ENCODE data around the gene ABCG1. TPM values are rescaled to one million over a fixed set of nuclear protein-coding genes. Genes with fewer than 3 reads are reported as not detected.

The ABCG1 gene
- total and polyA plus RNA-seq, 2 of the 4 experiments (the other 2 are of a cell fraction): 0.19 to 0.36 TPM

DNA sequence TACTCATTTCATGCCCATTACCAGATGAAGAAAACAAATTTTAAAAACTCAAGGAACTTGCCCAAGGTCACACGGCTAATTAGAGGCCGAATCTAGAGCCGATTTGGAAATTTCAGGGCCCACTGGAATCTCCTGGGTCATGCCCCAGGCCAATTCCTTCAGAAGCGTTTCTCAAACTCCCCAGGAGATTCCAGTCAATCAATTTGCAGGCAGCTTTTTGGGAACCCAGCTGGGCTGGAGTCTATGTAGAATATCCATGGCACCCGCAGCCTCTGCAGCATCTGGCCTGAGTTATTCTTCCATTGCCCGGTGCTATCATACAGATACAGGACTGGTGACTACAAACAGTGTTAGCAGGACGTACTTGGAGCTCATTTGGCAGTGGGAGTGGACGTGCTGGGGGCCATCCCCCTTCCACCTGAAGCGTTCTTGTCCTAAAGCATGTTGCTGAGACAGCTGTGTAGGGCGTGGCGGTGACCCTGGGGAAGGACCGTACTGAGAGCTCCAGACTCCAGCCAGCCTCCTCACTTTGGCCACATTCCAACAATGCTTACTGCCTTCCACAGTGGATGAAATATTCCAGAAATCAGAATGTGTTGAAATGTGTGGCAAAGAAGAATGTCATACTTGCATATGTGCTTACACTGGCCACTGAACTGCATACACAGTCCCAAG lies 38.3 kb downstream of the ABCG1 start:
- TF ChIP-seq MAFK (IDR thresholded peaks at IDR 0.05; ENCODE audit: low read depth, low read length): no peak
- no peak for TF ChIP-seq POLR2A (IDR thresholded peaks at IDR 0.05; ENCODE audit: low read depth, low read length)
- no peak for TF ChIP-seq CHD1 (IDR thresholded peaks at IDR 0.05; ENCODE audit: low read depth, low read length)
- TF ChIP-seq, protein P1, sequence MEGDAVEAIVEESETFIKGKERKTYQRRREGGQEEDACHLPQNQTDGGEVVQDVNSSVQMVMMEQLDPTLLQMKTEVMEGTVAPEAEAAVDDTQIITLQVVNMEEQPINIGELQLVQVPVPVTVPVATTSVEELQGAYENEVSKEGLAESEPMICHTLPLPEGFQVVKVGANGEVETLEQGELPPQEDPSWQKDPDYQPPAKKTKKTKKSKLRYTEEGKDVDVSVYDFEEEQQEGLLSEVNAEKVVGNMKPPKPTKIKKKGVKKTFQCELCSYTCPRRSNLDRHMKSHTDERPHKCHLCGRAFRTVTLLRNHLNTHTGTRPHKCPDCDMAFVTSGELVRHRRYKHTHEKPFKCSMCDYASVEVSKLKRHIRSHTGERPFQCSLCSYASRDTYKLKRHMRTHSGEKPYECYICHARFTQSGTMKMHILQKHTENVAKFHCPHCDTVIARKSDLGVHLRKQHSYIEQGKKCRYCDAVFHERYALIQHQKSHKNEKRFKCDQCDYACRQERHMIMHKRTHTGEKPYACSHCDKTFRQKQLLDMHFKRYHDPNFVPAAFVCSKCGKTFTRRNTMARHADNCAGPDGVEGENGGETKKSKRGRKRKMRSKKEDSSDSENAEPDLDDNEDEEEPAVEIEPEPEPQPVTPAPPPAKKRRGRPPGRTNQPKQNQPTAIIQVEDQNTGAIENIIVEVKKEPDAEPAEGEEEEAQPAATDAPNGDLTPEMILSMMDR (conservative IDR thresholded peaks at IDR 0.05; ENCODE audit: low read depth, low read length): no peak
- TF ChIP-seq SMC3 (IDR thresholded peaks at IDR 0.05; ENCODE audit: low read depth, low read length): no peak
- TF ChIP-seq NFE2L2 (IDR thresholded peaks at IDR 0.05; ENCODE audit: low read depth, low read length): no peak
- TF ChIP-seq, protein P2, sequence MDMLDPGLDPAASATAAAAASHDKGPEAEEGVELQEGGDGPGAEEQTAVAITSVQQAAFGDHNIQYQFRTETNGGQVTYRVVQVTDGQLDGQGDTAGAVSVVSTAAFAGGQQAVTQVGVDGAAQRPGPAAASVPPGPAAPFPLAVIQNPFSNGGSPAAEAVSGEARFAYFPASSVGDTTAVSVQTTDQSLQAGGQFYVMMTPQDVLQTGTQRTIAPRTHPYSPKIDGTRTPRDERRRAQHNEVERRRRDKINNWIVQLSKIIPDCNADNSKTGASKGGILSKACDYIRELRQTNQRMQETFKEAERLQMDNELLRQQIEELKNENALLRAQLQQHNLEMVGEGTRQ (IDR thresholded peaks at IDR 0.05; ENCODE audit: low read depth, low read length): no peak
- no peak for TF ChIP-seq MXI1 (IDR thresholded peaks at IDR 0.05; ENCODE audit: borderline replicate concordance, low read depth, low read length)
- TF ChIP-seq MAZ (IDR thresholded peaks at IDR 0.05; ENCODE audit: borderline replicate concordance, low read depth, low read length): no peak
- no peak for TF ChIP-seq RCOR1 (IDR thresholded peaks at IDR 0.05; ENCODE audit: insufficient replicate concordance, low read length)
- TF ChIP-seq BHLHE40 (IDR thresholded peaks at IDR 0.05; ENCODE audit: low read depth, low read length): no peak
- TF ChIP-seq FOS (IDR thresholded peaks at IDR 0.05; ENCODE audit: low read depth, low read length): no peak
- Histone ChIP-seq H3K27ac (ENCODE audit: insufficient read depth, low read length) (no peak overlapping the region), H2AK5ac (ENCODE audit: low read depth, low read length) (no peak overlapping the region), H4K8ac (ENCODE audit: low read depth in 2 of 2, low read length in 2 of 2) (no peak overlapping the region), H3K9me1 (ENCODE audit: insufficient read depth, low read length) (peaks cover 6% of the 10 kb centered on the region; the same call in 1 of the 2 replicates), H3K4me3 (ENCODE audit: insufficient read depth, low read depth, low read length) (no peak overlapping the region), H2AK9ac (replicated peaks; ENCODE audit: low read depth, low read length, poor library complexity) (no peak overlapping the region), H3K23ac (ENCODE audit: low read depth, low read length) (no peak overlapping the region), H3K4ac (ENCODE audit: low read depth, low read length) (no peak overlapping the region), H3K9ac (ENCODE audit: low read depth, low read length) (no peak overlapping the region), H3K27me3 (ENCODE audit: control insufficient read depth, insufficient read depth, low read length) (peaks cover 31% of the 10 kb centered on the region), H3K14ac (replicated peaks; ENCODE audit: low read depth, low read length) (no peak overlapping the region), H3K79me1 (ENCODE audit: low read depth in 1 of 2, low read length in 2 of 2) (no peaks in the 10 kb centered on the region), H4K91ac (ENCODE audit: insufficient read depth, low read depth, low read length) (no peak overlapping the region), H2BK120ac (ENCODE audit: low read depth, low read length) (no peak overlapping the region), H3K56ac (ENCODE audit: extremely low read depth, insufficient read depth, low read length) (no peak overlapping the region), H3K9me3 (ENCODE audit: control insufficient read depth, insufficient read depth, low read length) (no peaks in the 10 kb centered on the region), H2BK20ac (ENCODE audit: low read depth, low read length) (no peak overlapping the region), H2AFZ (replicated peaks; ENCODE audit: low read length, poor library complexity) (no peak overlapping the region), H2BK15ac (ENCODE audit: low read depth, low read length) (no peak overlapping the region), H3K4me2 (ENCODE audit: low read depth, low read length) (no peak overlapping the region), H3K4me1 (ENCODE audit: control insufficient read depth, insufficient read depth, low read length) (peaks cover 13% of the 10 kb centered on the region; the same call in 1 of the 2 replicates), H4K5ac (ENCODE audit: low read depth, low read length) (no peak overlapping the region), H3K36me3 (ENCODE audit: control insufficient read depth, insufficient read depth, low read length) (no peaks in the 10 kb centered on the region), H4K20me1 (ENCODE audit: insufficient read depth, low read length) (peaks cover 5% of the 10 kb centered on the region; the same call in 1 of the 2 replicates), H3K18ac (ENCODE audit: low read depth, low read length) (no peak overlapping the region), H2BK5ac (ENCODE audit: low read depth, low read length, poor library complexity, severe bottlenecking) (no peak overlapping the region)
- dilution Hi-C loops (cut with HindIII; ENCODE audit: low sequenced_read_pairs, unreplicated experiment) (no loop called here), intact Hi-C loops (cut with micrococcal nuclease) (loop anchor here (5.0 kb wide), 1 partner anchor 95 kb away; no protein-coding TSS in a partner anchor), in situ Hi-C loops (cut with MboI; ENCODE audit: low sequenced_read_pairs) (no loop called here)
- DNase-seq (no peak), ATAC-seq (ENCODE audit: low read depth) (no peak)
- no TSS peak for BruUV-seq (replicated peaks)
- ChIA-PET POLR2A (ENCODE audit: unreplicated experiment) (no interaction called here), CTCF (no interaction called here)
- 67% methylated on average over 2 of the region's 12 CpGs; no CpG with 5 or more reads in 1 of the 2 experiments for WGBS, 2 experiments (ENCODE audit: extremely low coverage in 2 of 2, insufficient read length in 1 of 2)
